Measurements from ENCODE around the gene ZBTB12. TPM values are rescaled to one million over a fixed set of nuclear protein-coding genes. Genes with fewer than 3 reads are reported as not detected.
A peak's percentile ranks its signal among the peaks of the same experiment; 100 is the strongest.

Gene ZBTB12
- total and polyA plus RNA-seq, 2 experiments from 2014 or later, result 4.4 TPM; not detected in 1

DNA sequence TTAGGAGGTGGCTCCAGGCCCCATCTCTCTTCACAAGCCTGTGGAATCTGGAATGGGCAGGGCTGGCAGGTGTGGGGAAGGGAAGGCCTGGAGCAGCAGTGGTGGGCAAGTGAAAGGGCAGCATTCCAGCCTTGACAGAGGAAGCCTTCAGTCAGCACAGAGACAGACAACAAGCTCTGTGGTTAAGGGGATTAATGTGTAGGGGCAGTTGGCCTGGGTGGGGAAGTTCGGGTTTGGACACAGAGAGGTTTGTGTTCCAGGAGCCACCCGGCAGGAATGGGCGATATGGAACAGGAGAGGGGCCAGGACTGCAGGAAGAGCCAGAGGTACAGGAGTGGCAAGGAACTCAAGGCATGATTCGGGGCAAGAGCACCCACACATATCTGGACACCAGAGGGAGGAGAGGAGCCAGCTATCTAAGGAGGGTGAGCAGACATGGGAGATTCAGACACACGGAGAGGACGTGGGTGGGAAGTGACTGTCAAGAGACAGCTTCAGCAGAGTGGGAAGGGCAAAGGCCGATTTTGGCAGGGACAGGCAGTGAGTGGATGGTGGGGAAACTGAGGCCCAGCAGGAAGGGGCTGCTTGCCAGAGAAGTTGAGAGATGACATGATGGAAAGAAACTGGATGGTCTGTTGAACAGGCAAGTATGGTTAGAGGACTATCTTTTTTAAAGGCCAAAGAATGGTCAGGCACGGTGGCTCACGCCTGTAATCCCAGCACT is 20.6 kb downstream of the ZBTB12 start:
- H3K9me2 ChIP-seq (replicated peaks; ENCODE audit: insufficient read depth), result no peaks in the 10 kb centered on the region
- H4K20me1 ChIP-seq (ENCODE audit: insufficient read depth, poor library complexity, severe bottlenecking), result no peaks in the 10 kb centered on the region
- H3K79me2 ChIP-seq, result peaks cover 19% of the 10 kb centered on the region
- H3K4me2 ChIP-seq, result no peak overlapping the region
- H3K4me3 ChIP-seq, result no peak overlapping the region
- TF ChIP-seq, protein P1, sequence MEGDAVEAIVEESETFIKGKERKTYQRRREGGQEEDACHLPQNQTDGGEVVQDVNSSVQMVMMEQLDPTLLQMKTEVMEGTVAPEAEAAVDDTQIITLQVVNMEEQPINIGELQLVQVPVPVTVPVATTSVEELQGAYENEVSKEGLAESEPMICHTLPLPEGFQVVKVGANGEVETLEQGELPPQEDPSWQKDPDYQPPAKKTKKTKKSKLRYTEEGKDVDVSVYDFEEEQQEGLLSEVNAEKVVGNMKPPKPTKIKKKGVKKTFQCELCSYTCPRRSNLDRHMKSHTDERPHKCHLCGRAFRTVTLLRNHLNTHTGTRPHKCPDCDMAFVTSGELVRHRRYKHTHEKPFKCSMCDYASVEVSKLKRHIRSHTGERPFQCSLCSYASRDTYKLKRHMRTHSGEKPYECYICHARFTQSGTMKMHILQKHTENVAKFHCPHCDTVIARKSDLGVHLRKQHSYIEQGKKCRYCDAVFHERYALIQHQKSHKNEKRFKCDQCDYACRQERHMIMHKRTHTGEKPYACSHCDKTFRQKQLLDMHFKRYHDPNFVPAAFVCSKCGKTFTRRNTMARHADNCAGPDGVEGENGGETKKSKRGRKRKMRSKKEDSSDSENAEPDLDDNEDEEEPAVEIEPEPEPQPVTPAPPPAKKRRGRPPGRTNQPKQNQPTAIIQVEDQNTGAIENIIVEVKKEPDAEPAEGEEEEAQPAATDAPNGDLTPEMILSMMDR (IDR thresholded peaks at IDR 0.05; ENCODE audit: poor library complexity), result no peak
- no peak for TF ChIP-seq EZH2 (IDR thresholded peaks at IDR 0.05; ENCODE audit: borderline replicate concordance)
- no peak for TF ChIP-seq EZH2phosphoT487 (IDR thresholded peaks at IDR 0.05; ENCODE audit: low read depth, severe bottlenecking, unreplicated experiment)
- no peaks in the 10 kb centered on the region for H3K27me3 ChIP-seq
- no peaks in the 10 kb centered on the region for H3K9me3 ChIP-seq (ENCODE audit: low read depth)
- WGBS (ENCODE audit: low lambda C conversion rate, missing lambda C conversion rate), result 94% methylated on average over 9 of the region's 9 CpGs
- H2AFZ ChIP-seq, result no peak overlapping the region
- no peaks in the 10 kb centered on the region for H3K36me3 ChIP-seq (replicated peaks; ENCODE audit: insufficient read depth, low read depth)
- no peaks in the 10 kb centered on the region for H3K4me1 ChIP-seq (ENCODE audit: insufficient read depth)
- DNase-seq (ENCODE audit: low spot score), result no peak
- no peak overlapping the region for H3K27ac ChIP-seq

DNA sequence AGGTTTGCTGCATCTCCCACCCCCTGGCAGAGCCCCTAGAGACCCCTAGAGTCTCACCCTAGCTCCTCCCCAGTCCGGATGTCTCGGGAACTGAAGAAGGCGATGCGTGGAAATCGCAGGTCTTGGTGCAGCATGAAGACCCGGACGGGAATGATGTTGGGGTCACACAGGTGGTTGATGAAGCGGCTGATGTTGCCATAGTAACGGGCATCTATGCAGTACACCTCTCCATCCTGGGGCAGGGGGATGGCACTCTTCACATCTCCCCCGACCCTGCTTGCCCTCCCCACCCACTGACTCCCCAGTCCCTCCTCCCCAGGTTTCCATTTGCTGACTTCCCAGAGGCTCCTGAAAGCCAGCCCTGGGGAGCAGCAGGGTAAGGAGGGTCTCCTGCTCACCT is 21.3 kb downstream of the ZBTB12 start:
- Histone ChIP-seq H3K36me3 (replicated peaks; ENCODE audit: insufficient read depth, low read depth) (no peaks in the 10 kb centered on the region), H3K27me3 (no peaks in the 10 kb centered on the region), H2AFZ (no peak overlapping the region), H3K4me2 (no peak overlapping the region), H4K20me1 (ENCODE audit: insufficient read depth, poor library complexity, severe bottlenecking) (no peaks in the 10 kb centered on the region), H3K79me2 (peaks cover 23% of the 10 kb centered on the region), H3K9me3 (ENCODE audit: low read depth) (no peaks in the 10 kb centered on the region), H3K9me2 (replicated peaks; ENCODE audit: insufficient read depth) (no peaks in the 10 kb centered on the region), H3K4me3 (no peak overlapping the region), H3K4me1 (ENCODE audit: insufficient read depth) (no peaks in the 10 kb centered on the region), H3K27ac (no peak overlapping the region)
- no peak for TF ChIP-seq EZH2 (IDR thresholded peaks at IDR 0.05; ENCODE audit: borderline replicate concordance)
- TF ChIP-seq EZH2phosphoT487 (IDR thresholded peaks at IDR 0.05; ENCODE audit: low read depth, severe bottlenecking, unreplicated experiment), result no peak
- TF ChIP-seq, protein P1 (IDR thresholded peaks at IDR 0.05; ENCODE audit: poor library complexity), result no peak
- WGBS (ENCODE audit: low lambda C conversion rate, missing lambda C conversion rate), result 98% methylated on average over 8 of the region's 10 CpGs
- no peak for DNase-seq (ENCODE audit: low spot score)

DNA sequence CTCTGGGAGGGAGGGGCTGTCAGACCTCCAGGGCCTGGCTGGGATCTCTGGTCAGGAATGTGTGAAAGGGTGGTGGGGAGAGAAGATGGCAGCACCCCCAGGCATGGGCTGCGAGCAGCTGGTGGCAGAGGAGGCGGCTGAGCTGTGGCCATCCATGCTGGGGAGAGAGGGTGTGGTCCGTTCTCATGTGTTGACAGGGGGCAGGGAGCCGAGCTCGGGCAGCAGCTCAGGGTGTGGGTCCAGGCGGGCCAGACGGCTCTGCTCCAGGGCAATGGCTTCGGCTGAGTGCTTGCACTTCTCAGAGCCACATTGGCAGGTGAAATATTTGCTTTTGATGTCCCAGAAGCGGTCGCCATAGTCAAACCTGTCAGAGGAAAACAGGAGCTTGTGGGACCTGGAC is 22.0 kb downstream of the ZBTB12 start:
- Histone ChIP-seq H3K4me3 (no peak overlapping the region), H3K9me3 (ENCODE audit: low read depth) (no peaks in the 10 kb centered on the region), H3K9me2 (replicated peaks; ENCODE audit: insufficient read depth) (no peaks in the 10 kb centered on the region), H3K36me3 (replicated peaks; ENCODE audit: insufficient read depth, low read depth) (no peaks in the 10 kb centered on the region), H4K20me1 (ENCODE audit: insufficient read depth, poor library complexity, severe bottlenecking) (no peaks in the 10 kb centered on the region), H3K27me3 (no peaks in the 10 kb centered on the region), H3K27ac (peak overlapping the region; percentile 99), H3K4me2 (no peak overlapping the region), H3K79me2 (peaks cover 23% of the 10 kb centered on the region), H3K4me1 (ENCODE audit: insufficient read depth) (no peaks in the 10 kb centered on the region), H2AFZ (no peak overlapping the region)
- DNase-seq (ENCODE audit: low spot score), result no peak
- WGBS (ENCODE audit: low lambda C conversion rate, missing lambda C conversion rate), result 97% methylated on average over 4 of the region's 10 CpGs
- TF ChIP-seq EZH2phosphoT487 (IDR thresholded peaks at IDR 0.05; ENCODE audit: low read depth, severe bottlenecking, unreplicated experiment) (no peak), EZH2 (IDR thresholded peaks at IDR 0.05; ENCODE audit: borderline replicate concordance) (no peak)
- TF ChIP-seq, protein P1 (IDR thresholded peaks at IDR 0.05; ENCODE audit: poor library complexity), result no peak

Measured in hepatocyte (in vitro differentiated cells).